SK-N-SH treated with all-trans-retinoic acid at 6 μM for 48 hours (cell line): ENCODE data around the gene GUCD1.

Experiments
- ATAC-seq: fragments of 200-7000 bp; cut with Tn5 transposase; 3 replicates; pipeline ENCODE4 v1.9.1; 2020; ENCODE audit warnings: mild to moderate bottlenecking, moderate library complexity
- ARNTL ChIP-seq: fragments of 450-650 bp; formaldehyde crosslinking; IDR thresholded peaks from 2 replicates; pipeline ENCODE4 v1.5.0; 2020; ENCODE audit warnings: low read depth, mild to moderate bottlenecking, moderate library complexity, borderline replicate concordance
- BACH2 ChIP-seq: fragments of 250-450 bp; sonication (Bioruptor Pico); IDR thresholded peaks from 2 replicates; pipeline ENCODE4 v1.9.0; 2021; ENCODE audit warnings: mild to moderate bottlenecking, borderline replicate concordance
- CSDC2 ChIP-seq: fragments of 250-450 bp; sonication (Bioruptor Pico); IDR thresholded peaks from 2 replicates; pipeline ENCODE4 v1.5.0; 2020; ENCODE audit warnings: mild to moderate bottlenecking, moderate library complexity
- ESRRG ChIP-seq: fragments of 250-450 bp; sonication (Bioruptor Pico); IDR thresholded peaks from 2 replicates; pipeline ENCODE4 v1.6.1; 2021; ENCODE audit warnings: mild to moderate bottlenecking
- GLIS3 ChIP-seq: fragments of 250-450 bp; sonication (Bioruptor Pico); IDR thresholded peaks from 2 replicates; pipeline ENCODE4 v1.5.0; 2020; ENCODE audit warnings: mild to moderate bottlenecking, moderate library complexity
- ISL1 ChIP-seq: fragments of 250-450 bp; sonication (Bioruptor Pico); IDR thresholded peaks from 2 replicates; pipeline ENCODE4 v2.1.2; 2022; ENCODE audit warnings: mild to moderate bottlenecking, moderate library complexity
- OSR1 ChIP-seq: fragments of 250-450 bp; sonication (Bioruptor Pico); IDR thresholded peaks from 2 replicates; pipeline ENCODE4 v1.8.0; 2022; ENCODE audit warnings: moderate library complexity, mild to moderate bottlenecking, inconsistent platforms
- PPARA ChIP-seq: fragments of 250-450 bp; sonication (Bioruptor Pico); IDR thresholded peaks from 2 replicates; pipeline ENCODE4 v1.5.0; 2020; ENCODE audit warnings: mild to moderate bottlenecking, borderline replicate concordance
- RARB ChIP-seq: fragments of 250-450 bp; sonication (Bioruptor Pico); IDR thresholded peaks from 2 replicates; pipeline ENCODE4 v1.8.0; 2021; ENCODE audit warnings: mild to moderate bottlenecking, moderate library complexity
- SNAI2 ChIP-seq: fragments of 250-450 bp; sonication (Bioruptor Pico); IDR thresholded peaks from 2 replicates; pipeline ENCODE4 v1.5.0; 2020; ENCODE audit warnings: mild to moderate bottlenecking, moderate library complexity
- TCF4 ChIP-seq: fragments of 250-450 bp; sonication (Bioruptor Pico); IDR thresholded peaks from 2 replicates; pipeline ENCODE4 v1.8.0; 2021; ENCODE audit warnings: mild to moderate bottlenecking, moderate library complexity, borderline replicate concordance
- TOX ChIP-seq: fragments of 250-450 bp; sonication (Bioruptor Pico); IDR thresholded peaks from 2 replicates; pipeline ENCODE4 v1.8.0; 2021; ENCODE audit warnings: mild to moderate bottlenecking, moderate library complexity, borderline replicate concordance
- ZC3H10 ChIP-seq: fragments of 250-450 bp; sonication (Bioruptor Pico); IDR thresholded peaks from 2 replicates; pipeline ENCODE4 v1.5.1; 2021; ENCODE audit warnings: mild to moderate bottlenecking, moderate library complexity
- ZFP3 ChIP-seq: fragments of 250-450 bp; sonication (Bioruptor Pico); IDR thresholded peaks from 2 replicates; pipeline ENCODE4 v1.5.0; 2020; ENCODE audit warnings: mild to moderate bottlenecking, moderate library complexity
- ZFP30 ChIP-seq: fragments of 450-650 bp; formaldehyde crosslinking; IDR thresholded peaks from 2 replicates; pipeline ENCODE4 v1.5.0; 2022; ENCODE audit warnings: mild to moderate bottlenecking, moderate library complexity
- ZNF565 ChIP-seq: fragments of 450-650 bp; formaldehyde crosslinking; conservative IDR thresholded peaks from 2 replicates; pipeline ENCODE4 v1.5.0; 2020; ENCODE audit warnings: low read depth, mild to moderate bottlenecking, moderate library complexity
- ZNF70 ChIP-seq: fragments of 450-650 bp; formaldehyde crosslinking; IDR thresholded peaks from 2 replicates; pipeline ENCODE4 v1.5.0; 2020; ENCODE audit warnings: mild to moderate bottlenecking, moderate library complexity
- ZNF8 ChIP-seq: fragments of 450-650 bp; formaldehyde crosslinking; IDR thresholded peaks from 2 replicates; pipeline ENCODE4 v1.5.0; 2020; ENCODE audit warnings: mild to moderate bottlenecking, moderate library complexity
- TF ChIP-seq, protein P1 (sequence below): fragments of 250-450 bp; sonication (Bioruptor Pico); IDR thresholded peaks from 2 replicates; pipeline ENCODE4 v1.5.1; 2021; ENCODE audit warnings: mild to moderate bottlenecking, moderate library complexity
- TF ChIP-seq, protein P2 (sequence below): fragments of 250-450 bp; sonication (Bioruptor Pico); IDR thresholded peaks from 2 replicates; pipeline ENCODE4 v1.5.1; 2020; ENCODE audit warnings: low read depth, mild to moderate bottlenecking, moderate library complexity
- TF ChIP-seq, protein P3 (sequence below): fragments of 250-450 bp; sonication (Bioruptor Pico); IDR thresholded peaks from 2 replicates; pipeline ENCODE4 v1.8.0; 2020; ENCODE audit warnings: mild to moderate bottlenecking, moderate library complexity, borderline replicate concordance
- TF ChIP-seq, protein P4 (sequence below): fragments of 250-450 bp; sonication (Bioruptor Pico); IDR thresholded peaks from 2 replicates; pipeline ENCODE4 v1.8.0; 2021; ENCODE audit warnings: low read depth, mild to moderate bottlenecking, moderate library complexity, borderline replicate concordance

Gene GUCD1

DNA sequence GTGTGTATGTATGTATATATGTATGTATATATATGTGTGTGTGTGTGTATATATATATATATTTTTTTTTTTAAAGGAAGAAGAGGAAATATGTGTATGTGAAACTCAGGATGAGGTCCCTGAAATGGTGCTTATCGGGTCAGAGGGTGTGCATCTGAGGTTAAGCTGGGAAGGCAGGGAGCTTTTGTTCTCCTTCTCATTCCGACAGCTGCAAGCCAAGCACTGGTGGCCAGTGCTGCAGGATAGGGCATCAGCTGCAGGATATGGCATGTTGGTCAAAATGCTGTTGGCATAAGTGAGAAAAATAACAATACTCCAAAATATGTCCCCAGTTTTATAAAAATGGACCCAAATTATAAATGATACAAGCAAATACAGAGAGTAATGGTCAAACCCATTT lies 8.3 kb upstream of the GUCD1 start:
- no peak for ATAC-seq

DNA sequence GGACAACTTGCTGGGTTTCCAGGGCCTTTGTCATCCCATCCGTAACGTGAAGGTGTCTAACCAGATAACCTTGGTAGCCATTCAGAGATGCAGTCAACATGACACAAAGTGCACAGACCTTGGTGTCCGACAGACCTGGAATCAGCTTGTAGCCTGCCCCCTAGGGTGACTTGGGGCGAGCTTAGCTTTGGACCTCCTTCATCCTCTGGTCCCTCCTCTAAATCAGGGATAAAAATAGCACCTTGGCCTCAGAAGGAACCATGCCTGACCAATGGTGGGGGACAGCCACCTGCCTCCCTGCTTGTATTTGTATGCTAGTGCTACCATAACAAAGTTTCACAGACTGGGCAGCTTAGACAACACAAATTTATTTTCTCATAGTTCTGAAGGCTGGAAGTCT lies 4.5 kb upstream of the GUCD1 start:
- no peak for ATAC-seq
- TF ChIP-seq CSDC2 (no peak), ZC3H10 (CRISPR knock-in tag) (no peak), ISL1 (no peak), PPARA (CRISPR knock-in tag) (no peak), ZNF8 (no peak), GLIS3 (CRISPR knock-in tag) (no peak), ESRRG (no peak), ARNTL (CRISPR knock-in tag) (no peak), ZNF565 (CRISPR knock-in tag) (no peak), TOX (CRISPR knock-in tag) (no peak), RARB (CRISPR knock-in tag) (no peak)
- TF ChIP-seq, protein P1, sequence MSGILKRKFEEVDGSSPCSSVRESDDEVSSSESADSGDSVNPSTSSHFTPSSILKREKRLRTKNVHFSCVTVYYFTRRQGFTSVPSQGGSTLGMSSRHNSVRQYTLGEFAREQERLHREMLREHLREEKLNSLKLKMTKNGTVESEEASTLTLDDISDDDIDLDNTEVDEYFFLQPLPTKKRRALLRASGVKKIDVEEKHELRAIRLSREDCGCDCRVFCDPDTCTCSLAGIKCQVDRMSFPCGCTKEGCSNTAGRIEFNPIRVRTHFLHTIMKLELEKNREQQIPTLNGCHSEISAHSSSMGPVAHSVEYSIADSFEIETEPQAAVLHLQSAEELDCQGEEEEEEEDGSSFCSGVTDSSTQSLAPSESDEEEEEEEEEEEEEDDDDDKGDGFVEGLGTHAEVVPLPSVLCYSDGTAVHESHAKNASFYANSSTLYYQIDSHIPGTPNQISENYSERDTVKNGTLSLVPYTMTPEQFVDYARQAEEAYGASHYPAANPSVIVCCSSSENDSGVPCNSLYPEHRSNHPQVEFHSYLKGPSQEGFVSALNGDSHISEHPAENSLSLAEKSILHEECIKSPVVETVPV (CRISPR knock-in tag), result no peak
- TF ChIP-seq, protein P2, sequence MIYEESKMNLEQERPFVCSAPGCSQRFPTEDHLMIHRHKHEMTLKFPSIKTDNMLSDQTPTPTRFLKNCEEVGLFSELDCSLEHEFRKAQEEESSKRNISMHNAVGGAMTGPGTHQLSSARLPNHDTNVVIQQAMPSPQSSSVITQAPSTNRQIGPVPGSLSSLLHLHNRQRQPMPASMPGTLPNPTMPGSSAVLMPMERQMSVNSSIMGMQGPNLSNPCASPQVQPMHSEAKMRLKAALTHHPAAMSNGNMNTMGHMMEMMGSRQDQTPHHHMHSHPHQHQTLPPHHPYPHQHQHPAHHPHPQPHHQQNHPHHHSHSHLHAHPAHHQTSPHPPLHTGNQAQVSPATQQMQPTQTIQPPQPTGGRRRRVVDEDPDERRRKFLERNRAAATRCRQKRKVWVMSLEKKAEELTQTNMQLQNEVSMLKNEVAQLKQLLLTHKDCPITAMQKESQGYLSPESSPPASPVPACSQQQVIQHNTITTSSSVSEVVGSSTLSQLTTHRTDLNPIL (CRISPR knock-in tag), result no peak

More for the DNA sequence above, 8.3 kb upstream of the GUCD1 start:
- TF ChIP-seq ARNTL (CRISPR knock-in tag) (no peak), ZFP30 (CRISPR knock-in tag) (no peak), OSR1 (CRISPR knock-in tag) (no peak), RARB (CRISPR knock-in tag) (no peak), ZNF8 (no peak), GLIS3 (CRISPR knock-in tag) (no peak), ZNF70 (CRISPR knock-in tag) (no peak), PPARA (CRISPR knock-in tag) (no peak), TOX (CRISPR knock-in tag) (no peak), ZFP3 (CRISPR knock-in tag) (no peak), SNAI2 (CRISPR knock-in tag) (no peak), ESRRG (no peak), BACH2 (CRISPR knock-in tag) (no peak), TCF4 (no peak)
- TF ChIP-seq, protein P3, sequence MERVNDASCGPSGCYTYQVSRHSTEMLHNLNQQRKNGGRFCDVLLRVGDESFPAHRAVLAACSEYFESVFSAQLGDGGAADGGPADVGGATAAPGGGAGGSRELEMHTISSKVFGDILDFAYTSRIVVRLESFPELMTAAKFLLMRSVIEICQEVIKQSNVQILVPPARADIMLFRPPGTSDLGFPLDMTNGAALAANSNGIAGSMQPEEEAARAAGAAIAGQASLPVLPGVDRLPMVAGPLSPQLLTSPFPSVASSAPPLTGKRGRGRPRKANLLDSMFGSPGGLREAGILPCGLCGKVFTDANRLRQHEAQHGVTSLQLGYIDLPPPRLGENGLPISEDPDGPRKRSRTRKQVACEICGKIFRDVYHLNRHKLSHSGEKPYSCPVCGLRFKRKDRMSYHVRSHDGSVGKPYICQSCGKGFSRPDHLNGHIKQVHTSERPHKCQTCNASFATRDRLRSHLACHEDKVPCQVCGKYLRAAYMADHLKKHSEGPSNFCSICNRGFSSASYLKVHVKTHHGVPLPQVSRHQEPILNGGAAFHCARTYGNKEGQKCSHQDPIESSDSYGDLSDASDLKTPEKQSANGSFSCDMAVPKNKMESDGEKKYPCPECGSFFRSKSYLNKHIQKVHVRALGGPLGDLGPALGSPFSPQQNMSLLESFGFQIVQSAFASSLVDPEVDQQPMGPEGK, result no peak
- TF ChIP-seq, protein P1 (CRISPR knock-in tag), result no peak
- TF ChIP-seq, protein P4, sequence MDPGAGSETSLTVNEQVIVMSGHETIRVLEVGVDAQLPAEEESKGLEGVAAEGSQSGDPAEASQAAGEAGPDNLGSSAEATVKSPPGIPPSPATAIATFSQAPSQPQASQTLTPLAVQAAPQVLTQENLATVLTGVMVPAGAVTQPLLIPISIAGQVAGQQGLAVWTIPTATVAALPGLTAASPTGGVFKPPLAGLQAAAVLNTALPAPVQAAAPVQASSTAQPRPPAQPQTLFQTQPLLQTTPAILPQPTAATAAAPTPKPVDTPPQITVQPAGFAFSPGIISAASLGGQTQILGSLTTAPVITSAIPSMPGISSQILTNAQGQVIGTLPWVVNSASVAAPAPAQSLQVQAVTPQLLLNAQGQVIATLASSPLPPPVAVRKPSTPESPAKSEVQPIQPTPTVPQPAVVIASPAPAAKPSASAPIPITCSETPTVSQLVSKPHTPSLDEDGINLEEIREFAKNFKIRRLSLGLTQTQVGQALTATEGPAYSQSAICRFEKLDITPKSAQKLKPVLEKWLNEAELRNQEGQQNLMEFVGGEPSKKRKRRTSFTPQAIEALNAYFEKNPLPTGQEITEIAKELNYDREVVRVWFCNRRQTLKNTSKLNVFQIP (CRISPR knock-in tag), result no peak
- TF ChIP-seq, protein P2 (CRISPR knock-in tag), result no peak
